ENCODE measurements around the gene CNTN4.

Gene CNTN4

GRCh38 chr3:3037156-3037555, 938.5 kb downstream of the CNTN4 start:
- DNase-seq (ENCODE audit: low read depth in 3 of 3): no peak

DNA sequence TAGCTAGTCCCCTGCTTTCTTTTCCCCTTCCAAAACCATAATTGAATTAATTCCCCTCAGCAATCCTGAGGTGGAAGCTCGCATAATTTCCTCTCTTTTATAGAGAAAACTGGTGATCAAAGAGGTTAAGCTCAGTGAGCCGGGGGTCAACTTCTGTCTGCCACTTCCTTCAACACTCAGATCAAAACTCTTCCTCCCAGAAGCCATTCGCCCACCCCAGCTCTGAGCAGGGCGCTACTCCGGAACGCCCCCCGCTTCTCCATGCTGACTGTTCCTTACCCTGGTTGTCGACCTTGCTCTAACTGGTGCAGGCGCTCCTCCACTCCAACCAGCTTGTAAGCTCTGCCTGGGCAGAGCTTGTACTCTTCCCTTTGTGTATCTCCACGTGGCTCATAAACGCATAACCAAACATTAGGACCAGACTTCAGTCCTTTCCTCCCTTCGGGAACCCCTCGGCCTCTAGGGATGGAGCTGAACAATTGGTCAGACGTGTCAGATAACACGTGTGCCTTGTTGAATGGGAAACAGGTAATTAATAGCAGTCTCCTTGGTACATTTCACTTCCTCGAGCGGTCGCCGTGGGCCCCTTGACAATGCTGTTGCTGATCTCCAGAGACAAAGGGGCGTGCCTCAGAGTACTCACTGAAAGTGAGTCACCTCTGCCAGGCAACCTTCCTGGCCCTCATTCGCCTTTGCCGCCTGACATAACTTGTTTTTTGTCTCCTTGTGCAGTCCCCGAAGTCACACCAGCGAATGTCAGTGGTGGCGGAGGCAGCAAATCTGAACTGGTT, 939.7 kb downstream of the CNTN4 start:
- DNase-seq (ENCODE audit: low read depth in 3 of 3): no peak

DNA sequence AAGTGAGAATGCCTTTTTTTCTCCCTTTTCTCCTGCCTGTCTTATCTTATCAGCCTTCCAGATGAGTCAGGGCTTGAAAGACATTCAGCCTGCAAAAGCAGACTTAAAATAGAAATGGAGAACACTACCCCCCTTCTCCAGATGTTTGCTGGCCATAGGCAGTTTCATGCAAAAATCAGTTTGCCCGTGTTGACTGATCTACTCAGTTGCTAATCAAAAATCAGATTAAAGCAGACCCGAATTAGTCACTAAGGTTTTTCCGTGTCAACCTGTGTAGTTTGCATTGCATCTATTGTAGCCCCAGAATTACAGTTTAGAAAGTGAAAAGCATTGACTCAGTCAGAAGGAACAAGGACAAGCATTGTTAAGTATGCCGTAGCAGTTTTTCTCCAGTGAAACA, 955.3 kb downstream of the CNTN4 start:
- no peak for DNase-seq (ENCODE audit: low read depth in 3 of 3)

- no peak for DNase-seq (ENCODE audit: low read depth in 3 of 3)
Measured at GRCh38 chr3:3059645-3060044, 961.0 kb downstream of the CNTN4 start.

GRCh38 chr3:3064297-3064696, 965.6 kb downstream of the CNTN4 start:
- DNase-seq (ENCODE audit: low read depth in 3 of 3): no peak

DNA sequence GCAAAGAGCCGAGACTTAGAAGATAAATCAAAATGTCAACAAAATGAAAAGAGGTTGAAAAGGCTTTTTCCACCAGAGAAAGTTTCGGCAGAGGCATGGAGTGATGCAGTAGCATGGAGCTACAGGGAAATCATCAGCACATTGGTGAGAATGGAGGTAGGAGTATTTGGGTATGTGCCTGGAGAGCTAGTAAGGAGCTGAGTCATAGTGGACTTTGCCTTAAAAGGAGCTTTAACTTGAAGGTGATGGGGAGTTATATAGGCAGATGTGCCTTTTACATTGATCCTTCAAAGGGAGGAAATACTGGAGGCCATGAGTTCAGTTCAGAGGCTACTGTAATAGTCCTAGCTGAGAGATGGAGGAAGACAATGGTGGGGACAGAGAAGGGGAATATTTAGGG, 967.2 kb downstream of the CNTN4 start:
- DNase-seq (ENCODE audit: low read depth in 3 of 3): no peak

DNA sequence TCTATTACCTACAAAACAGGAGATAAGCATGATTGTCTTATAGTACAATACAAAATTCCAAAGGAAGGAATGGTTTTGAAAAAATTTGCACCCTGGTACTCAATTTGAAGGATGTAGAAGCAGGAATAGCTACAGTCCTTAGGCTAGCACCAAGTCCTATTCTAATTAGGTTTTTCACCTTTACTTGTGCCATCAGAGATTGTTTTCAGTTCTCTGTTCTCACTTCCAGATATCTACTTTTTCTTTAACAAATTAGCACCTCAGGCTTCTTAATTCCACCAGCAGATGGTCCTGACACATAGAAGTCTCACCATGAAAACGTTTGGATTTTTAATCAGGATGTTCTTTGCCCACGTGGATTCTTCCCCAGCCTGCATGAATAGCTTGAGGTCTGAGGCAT, 967.7 kb downstream of the CNTN4 start:
- no peak for DNase-seq (ENCODE audit: low read depth in 3 of 3)

DNA sequence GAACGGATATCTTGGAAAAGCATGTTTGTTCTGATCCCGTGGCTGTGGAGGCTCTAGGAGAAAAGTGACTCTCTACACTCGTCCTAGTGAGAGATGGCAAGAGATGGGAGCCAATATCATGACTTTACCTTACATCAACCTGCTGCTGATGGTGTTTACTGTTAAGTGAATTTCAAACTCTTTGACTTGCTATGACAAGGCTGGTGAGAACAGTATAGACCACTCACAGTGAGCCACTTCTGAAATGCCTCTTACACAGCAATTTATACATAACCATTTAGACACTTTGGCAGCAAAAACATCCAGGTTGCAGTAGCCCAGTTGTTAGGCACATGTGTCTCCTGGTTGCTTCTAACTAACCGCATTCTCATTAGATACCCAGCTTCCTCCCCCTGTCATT, 968.2 kb downstream of the CNTN4 start:
- no peak for DNase-seq (ENCODE audit: low read depth in 3 of 3)

- DNase-seq (ENCODE audit: low read depth in 3 of 3): no peak
Measured at GRCh38 chr3:3068358-3068881, 969.8 kb downstream of the CNTN4 start.

DNA sequence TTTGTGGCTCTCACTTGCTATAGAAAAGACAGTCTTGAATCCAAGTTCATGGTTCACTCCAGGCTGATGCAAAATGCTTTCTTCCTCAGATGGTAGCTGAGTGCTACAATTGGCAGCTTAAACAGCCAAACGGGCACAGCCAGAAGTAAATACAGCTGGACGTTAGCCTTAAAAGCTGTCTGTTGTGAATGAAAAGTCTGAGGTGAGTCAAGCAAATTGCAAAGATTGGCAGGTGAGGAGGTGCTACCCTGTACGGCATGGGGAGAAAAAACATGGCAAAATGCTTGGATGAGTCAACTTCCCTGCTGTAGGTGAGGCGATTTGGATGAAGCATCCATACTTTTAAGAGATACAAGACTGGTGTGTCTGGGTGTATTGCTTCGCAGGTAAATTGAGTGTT, 971.1 kb downstream of the CNTN4 start:
- DNase-seq (ENCODE audit: low read depth in 3 of 3): no peak

DNA sequence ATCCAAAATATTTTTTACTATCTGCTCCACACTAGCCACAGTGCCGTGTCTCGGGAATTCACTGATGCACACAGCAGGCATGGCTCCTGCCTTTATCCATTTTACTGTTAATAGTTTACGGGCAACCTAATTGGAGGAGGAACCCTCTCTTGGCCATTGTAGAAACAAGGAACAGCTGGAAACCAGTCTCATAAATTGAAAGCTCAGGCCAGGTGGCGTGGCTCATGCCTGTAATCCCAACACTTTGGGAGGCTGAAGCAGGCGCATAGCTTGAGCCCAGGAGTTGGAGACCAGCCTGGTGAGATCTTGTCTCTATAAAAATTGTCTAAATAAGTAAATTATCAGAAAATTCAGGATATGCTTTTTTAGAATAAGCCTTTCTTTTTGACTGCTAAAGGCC, 972.5 kb downstream of the CNTN4 start:
- no peak for DNase-seq (ENCODE audit: low read depth in 3 of 3)

DNA sequence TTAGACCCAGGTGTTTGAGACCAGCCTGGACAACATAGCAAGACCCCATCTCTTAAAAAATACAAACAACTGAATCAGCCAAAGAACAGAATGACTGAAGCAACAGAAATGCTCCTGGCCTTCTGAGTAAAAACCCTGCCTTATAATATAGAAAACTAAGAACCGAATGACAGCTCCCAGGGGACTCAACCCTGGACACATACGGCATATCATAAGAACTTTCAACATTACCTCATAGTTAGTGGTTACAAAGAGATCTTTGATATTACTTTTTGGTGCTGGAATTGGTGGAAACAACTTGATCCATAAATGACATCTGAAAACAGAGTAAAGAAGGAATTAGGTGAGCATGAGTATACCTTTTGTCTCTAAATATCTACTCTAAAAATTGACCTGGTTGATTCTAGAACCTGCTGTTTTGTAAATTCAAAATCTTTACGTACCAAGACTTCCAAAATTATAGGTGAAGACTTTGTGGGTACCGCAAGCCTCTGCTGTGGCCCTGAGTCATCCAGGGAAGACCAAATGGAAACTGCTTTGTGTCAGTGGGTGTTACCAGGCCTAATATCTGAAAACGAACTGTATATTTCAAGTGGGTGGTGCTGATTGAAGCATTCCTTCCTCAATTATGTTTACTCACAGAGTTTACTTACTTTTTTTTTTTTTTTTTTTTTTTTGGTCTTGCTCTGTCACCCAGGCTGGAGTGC, 976.0 kb downstream of the CNTN4 start:
- DNase-seq (ENCODE audit: low read depth in 3 of 3): no peak

GRCh38 chr3:3080309-3080708, 981.6 kb downstream of the CNTN4 start:
- DNase-seq (ENCODE audit: low read depth in 3 of 3): no peak

GRCh38 chr3:3081381-3082233, 982.9 kb downstream of the CNTN4 start:
- DNase-seq (ENCODE audit: low read depth in 3 of 3): no peak

- DNase-seq (ENCODE audit: low read depth in 3 of 3): no peak
Measured at GRCh38 chr3:3082234-3082924, 983.7 kb downstream of the CNTN4 start.

GRCh38 chr3:3084890-3085289, 986.2 kb downstream of the CNTN4 start:
- no peak for DNase-seq (ENCODE audit: low read depth in 3 of 3)

DNA sequence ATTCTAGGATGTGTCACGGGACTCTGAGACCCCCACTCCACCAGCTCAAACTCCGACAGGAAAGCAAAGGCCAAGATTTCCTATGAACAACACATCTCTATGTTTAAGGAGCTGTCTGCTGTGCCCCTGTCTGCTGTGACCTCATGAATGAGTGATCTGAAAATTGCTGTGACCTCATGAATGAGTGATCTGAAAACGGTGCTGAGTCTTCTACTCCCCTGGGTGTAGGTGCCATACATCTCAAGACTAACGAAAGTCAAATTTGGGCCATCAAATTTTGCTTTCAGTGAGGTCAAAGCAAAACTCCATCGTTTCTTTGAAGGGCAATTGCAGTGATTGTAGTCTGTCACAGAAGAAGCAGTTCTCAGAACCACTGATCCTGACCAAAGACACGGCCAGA, 987.1 kb downstream of the CNTN4 start:
- DNase-seq (ENCODE audit: low read depth in 3 of 3): no peak

- no peak for DNase-seq (ENCODE audit: low read depth in 3 of 3)
Measured at GRCh38 chr3:3086239-3086638, 987.6 kb downstream of the CNTN4 start.

- no peak for DNase-seq (ENCODE audit: low read depth in 3 of 3)
Measured at GRCh38 chr3:3087279-3087678, 988.6 kb downstream of the CNTN4 start.

DNA sequence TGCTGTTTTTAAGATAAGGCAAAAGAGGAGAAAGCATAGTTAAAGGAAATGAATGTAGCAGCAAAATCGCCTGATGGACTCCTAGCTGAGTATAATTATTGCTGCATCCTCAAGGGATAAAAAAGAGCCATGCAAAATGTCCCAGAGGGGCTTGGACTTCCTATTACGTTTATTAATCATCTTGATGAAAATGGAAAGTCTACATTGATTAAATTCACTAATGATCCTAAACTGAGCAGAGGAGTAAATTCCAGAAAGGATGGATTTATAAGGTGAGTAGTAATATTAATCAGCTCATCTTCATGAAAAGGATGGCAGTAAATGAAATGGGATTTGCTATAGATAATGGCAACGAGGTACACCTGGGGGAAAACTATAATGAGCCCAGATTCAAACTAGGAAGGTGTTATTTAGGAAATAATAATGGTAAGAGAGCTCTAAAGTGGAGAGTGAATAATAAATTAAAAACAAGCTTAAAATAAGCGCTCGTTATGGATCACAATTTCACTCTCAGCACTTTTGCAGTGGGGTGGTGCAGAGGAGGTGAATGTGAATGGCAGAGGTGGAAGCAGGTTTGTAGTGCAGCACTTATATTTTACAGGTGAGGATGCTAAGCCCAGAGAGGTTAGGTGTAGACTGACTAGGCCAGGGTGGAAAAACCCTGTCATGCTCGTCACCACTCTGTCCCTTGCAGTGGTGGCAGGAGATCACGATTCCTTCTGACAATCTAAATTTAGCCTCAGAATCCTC, 989.2 kb downstream of the CNTN4 start:
- DNase-seq (ENCODE audit: low read depth in 3 of 3): no peak

GRCh38 chr3:3089017-3089416, 990.4 kb downstream of the CNTN4 start:
- DNase-seq (ENCODE audit: low read depth in 3 of 3): no peak
